ENCODE results near the gene PXMP4.

PXMP4 gene

DNA sequence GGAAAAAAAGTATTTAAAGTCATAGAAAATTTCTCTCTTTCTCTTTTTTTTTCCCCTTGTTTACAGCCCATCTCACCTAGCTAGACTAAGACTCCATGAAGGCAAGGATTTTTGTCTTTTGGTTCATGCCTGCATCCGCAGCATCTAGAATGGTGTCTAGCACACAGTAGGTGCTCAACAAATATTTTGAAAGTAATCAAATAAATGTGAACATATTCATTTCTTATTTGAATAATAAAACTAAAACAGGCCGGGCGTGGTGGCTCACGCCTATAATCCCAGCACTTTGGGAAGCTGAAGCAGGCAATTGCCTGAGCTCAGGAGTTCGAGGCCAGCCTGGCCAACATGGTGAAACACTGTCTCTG, 7.0 kb upstream of the PXMP4 start:
- H3K4me3 ChIP-seq (ENCODE audit: low read length) = no peak overlapping the region
- no peak for DNase-seq (ENCODE audit: low read depth)
- TF ChIP-seq, protein P1, sequence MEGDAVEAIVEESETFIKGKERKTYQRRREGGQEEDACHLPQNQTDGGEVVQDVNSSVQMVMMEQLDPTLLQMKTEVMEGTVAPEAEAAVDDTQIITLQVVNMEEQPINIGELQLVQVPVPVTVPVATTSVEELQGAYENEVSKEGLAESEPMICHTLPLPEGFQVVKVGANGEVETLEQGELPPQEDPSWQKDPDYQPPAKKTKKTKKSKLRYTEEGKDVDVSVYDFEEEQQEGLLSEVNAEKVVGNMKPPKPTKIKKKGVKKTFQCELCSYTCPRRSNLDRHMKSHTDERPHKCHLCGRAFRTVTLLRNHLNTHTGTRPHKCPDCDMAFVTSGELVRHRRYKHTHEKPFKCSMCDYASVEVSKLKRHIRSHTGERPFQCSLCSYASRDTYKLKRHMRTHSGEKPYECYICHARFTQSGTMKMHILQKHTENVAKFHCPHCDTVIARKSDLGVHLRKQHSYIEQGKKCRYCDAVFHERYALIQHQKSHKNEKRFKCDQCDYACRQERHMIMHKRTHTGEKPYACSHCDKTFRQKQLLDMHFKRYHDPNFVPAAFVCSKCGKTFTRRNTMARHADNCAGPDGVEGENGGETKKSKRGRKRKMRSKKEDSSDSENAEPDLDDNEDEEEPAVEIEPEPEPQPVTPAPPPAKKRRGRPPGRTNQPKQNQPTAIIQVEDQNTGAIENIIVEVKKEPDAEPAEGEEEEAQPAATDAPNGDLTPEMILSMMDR (conservative IDR thresholded peaks at IDR 0.05; ENCODE audit: low read depth, low read length) = no peak

DNA sequence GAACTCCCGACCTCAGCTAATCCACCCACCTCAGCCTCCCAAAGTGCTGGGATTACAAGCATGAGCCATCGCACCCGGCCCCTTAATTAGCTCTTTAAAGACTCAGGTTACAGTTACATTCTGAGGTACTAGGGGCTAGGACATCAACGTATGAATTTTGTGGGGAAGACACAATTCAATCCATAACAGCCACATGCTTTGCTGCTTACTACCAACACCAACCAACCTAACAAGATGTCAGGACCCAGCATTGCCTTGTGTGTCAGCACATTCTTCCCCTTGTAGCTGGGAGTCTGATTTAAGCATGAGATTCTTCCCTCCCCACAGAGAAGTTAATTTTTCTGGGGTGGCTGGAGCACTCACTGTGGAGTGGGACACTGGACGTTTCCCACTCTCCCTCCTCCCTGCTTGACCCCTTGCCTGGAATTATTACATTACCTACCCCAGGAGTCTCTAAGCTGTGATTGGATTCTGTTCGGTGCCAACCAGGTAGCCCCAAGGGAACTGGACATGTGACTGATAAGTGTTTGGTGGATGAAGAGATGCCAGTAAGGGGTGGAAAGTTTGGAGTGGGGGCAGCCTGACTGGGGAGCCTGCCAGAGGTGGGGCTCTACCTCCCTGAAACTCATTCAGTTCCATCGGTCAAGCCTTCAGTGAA, 5.6 kb upstream of the PXMP4 start:
- TF ChIP-seq, protein P1 (conservative IDR thresholded peaks at IDR 0.05; ENCODE audit: low read depth, low read length) = no peak
- no peak for DNase-seq (ENCODE audit: low read depth)

DNA sequence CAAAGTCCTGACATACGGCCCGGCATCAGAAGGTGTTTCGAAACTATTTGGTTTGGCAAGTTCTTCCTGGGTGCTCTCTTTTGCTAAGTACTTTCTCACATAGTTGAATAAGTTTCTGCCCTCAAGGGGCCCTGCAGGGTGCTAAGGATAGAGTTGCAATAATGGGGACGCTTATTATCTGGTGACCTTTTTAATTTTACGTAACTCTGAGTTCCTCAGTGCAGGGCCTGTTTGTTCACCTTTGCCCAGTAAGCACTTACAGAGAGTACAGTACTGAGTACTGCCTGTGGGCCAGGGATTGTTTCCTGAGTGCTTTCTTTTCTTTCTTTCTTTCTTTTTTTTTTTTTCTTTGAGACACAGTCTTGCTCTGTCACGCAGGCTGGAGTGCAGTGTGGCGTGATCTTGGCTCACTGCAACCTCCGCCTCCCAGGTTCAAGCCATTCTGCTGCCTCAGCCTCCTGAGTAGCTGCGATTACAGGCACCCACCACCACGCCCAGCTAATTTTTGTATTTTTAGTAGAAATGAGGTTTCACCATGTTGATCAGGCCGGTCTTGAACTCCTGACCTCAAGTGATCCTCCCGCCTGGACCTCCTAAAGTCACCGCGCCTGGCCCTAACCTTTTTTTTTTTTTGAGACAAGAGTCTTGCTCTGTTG, 4.5 kb upstream of the PXMP4 start:
- DNase-seq (ENCODE audit: low read depth) = no peak
- TF ChIP-seq, protein P1 (conservative IDR thresholded peaks at IDR 0.05; ENCODE audit: low read depth, low read length) = no peak
- H3K4me3 ChIP-seq (ENCODE audit: low read length) = no peak overlapping the region

More for the DNA sequence above, 5.6 kb upstream of the PXMP4 start:
- no peak overlapping the region for H3K4me3 ChIP-seq (ENCODE audit: low read length)

DNA sequence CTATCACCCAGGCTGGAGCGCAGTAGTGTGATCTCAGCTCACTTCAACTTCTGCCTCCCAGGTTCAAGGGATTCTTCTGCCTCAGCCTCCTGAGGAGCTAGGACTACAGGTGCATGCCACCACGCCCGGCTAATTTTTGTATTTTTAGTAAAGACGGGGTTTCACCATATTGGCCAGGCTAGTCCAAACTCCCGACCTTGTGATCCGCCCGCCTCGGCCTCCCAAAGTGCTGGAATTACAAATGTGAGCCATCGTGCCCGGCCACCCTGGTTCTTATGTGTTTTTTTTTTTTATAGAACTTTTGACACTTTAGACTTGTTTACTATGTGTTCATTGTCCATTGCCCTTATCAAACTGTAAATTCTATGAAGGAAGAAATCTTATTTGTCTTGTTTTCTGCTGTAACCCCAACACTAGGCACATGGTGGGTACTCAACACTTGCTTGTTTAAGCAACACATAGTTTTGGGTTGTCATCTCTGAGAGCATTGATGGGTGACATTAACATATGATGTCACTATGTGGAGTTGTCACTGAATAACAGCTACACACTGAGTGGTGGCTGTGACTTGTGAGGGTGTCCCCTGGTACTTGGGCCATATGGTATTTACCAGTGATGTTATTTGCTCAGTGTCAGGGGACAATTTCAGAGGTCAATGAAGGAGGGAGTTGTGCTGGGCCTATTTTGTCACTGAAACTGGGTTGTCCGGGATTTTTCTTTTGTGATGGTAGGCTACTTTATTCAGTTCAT, 1.5 kb upstream of the PXMP4 start:
- no peak for DNase-seq (ENCODE audit: low read depth)
- H3K4me3 ChIP-seq (ENCODE audit: low read length) = no peak overlapping the region
- TF ChIP-seq, protein P1 (conservative IDR thresholded peaks at IDR 0.05; ENCODE audit: low read depth, low read length) = no peak

DNA sequence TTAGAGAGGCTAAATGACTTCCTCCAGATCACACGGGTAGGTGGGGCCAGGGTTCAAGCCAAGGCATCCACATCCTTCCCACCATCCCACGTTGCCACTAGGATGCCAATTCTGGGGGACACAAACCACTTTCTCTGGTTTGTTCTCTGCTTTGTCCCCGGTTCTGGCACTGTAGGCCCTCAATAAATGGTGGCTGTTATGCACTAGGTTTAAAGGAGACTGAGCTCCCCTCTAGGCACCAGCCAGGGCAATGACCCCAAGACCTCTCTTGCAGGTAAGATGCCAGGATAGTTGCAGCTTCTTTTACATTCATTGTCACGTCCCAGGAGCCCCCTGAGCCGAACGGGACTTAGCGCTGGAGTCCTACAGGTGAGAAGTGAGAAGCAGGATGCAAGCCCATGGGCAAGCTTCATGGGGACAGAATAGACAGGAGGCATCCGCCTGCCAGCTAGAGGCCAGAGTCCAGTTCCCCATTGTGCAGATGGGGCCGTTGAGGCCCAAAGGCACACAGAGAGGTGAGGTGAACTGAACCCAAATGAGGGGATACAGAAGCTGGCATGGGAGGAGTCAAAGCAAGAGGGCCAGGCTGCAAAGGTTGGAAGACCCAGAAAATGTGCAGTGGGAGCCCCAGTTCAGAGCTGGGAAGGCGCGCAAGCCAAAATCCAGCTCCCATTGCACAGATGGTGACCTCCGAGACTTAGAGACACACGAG, 677 bp downstream of the PXMP4 start:
- H3K4me3 ChIP-seq (ENCODE audit: low read length) = peak overlapping the region; percentile 85
- TF ChIP-seq, protein P1 (conservative IDR thresholded peaks at IDR 0.05; ENCODE audit: low read depth, low read length) = no peak
- no peak for DNase-seq (ENCODE audit: low read depth)

DNA sequence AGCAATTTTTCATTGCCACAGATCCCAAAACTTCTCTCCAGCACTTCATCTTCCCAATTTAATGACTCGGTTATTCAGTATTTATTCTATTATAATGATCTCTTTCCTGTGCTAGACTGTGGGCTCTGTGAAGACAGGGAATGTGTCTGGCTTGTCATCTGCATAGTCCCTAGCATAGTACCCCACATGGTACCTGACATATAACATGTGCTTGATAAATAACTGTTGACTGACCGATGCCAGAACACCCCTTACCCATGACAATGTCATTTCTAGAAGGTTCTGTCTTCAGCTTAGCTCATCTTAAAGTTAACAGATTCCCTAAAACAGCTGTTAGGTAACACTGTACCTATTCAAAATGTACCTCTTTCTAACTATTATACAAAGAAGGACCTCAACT, 3.6 kb downstream of the PXMP4 start:
- no peak for DNase-seq (ENCODE audit: low read depth)
- H3K4me3 ChIP-seq (ENCODE audit: low read length) = no peak overlapping the region
- TF ChIP-seq, protein P1 (conservative IDR thresholded peaks at IDR 0.05; ENCODE audit: low read depth, low read length) = no peak

Data from retinal pigment epithelial cell (primary cell).